Effector memory CD8-positive, alpha-beta T cell (primary cell): ENCODE data around the gene C11orf24.

Experiments used
- ATAC-seq: fragments of 150-1000 bp; cut with Tn5 transposase; replicated peaks from 2 replicates; pipeline ENCODE4 v1.10.0; 2021; ENCODE audit warnings: mild to moderate bottlenecking, moderate library complexity
- DNase-seq, 3 experiments: peaks; one replicate each; pipeline ENCODE4 v3.0.0; 2021
- H3K27ac Mint-ChIP-seq, 2 donors: one replicate each; pipeline ENCODE4 v1.8.0; 2022; ENCODE audit warnings: mild to moderate bottlenecking in 2 of 2, mixed read lengths in 2 of 2, moderate library complexity in 2 of 2
- H3K27me3 Mint-ChIP-seq, 2 donors: one replicate each; pipeline ENCODE4 v1.8.0; 2022; ENCODE audit warnings: mixed read lengths in 2 of 2
- H3K36me3 Mint-ChIP-seq: one replicate; pipeline ENCODE4 v1.8.0; 2022; ENCODE audit warnings: mild to moderate bottlenecking, moderate library complexity, mixed read lengths; ENCODE audit not compliant: insufficient read depth
- H3K4me1 Mint-ChIP-seq, 2 donors: one replicate each; pipeline ENCODE4 v1.8.0; 2022; ENCODE audit warnings: low read depth in 2 of 2, mixed read lengths in 2 of 2
- H3K4me3 Mint-ChIP-seq, 2 donors: one replicate each; pipeline ENCODE4 v1.8.0; 2022; ENCODE audit warnings: mild to moderate bottlenecking in 2 of 2, mixed read lengths in 2 of 2, moderate library complexity in 2 of 2
- H3K9me3 Mint-ChIP-seq, 2 donors: one replicate each; pipeline ENCODE4 v1.8.0; 2022; ENCODE audit warnings: mixed read lengths in 2 of 2
- total RNA-seq, 9 experiments: gene quantifications; one replicate each; lab custom pipeline; 2026; lab: John Stamatoyannopoulos, UW

The C11orf24 gene
- 4.0 to 23.8 (median 15.4) reads per million in 9 experiments for total RNA-seq

DNA sequence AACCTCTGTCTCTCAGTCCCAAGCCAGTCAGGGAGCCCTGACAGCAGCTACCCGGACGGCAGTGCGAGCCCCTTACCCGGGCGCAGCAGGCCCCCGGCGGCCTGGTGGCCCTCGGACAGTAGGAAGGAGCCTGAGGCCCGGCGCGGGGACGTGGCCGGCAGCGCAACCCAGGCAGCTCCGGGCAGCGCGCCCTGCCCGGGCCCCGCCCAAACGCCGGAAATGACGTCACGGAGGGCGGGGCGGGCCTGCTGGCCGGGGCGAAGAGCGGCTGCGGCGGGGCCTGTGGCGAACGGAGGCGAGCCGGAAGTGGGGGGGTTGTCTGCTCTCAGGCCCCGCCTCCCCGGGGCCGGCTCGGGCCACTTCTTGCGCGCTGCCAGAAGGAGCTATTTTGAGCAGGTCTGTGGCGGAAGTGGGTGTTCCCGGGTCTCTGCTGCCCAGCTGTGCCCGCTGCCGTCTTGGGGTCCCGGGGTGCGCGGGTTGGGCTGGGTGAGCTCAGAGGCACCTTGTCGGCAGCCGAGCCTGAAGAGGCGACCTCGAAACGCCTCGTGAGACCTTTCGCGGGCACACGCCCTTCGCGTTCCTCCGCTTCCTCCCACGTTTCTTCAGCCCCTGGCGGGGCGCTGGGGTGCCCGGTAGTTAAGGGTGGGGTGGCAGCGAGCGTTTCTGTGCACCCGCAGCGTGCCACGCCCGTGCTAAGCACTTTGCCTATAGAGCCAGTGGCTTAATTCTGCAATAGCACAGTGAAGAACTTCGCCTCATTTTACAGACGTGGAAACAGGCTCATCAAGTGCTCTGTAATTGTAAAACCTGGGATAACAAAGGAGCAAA lies at the start of gene C11orf24:
TSS of gene C11orf24 (minus strand) at position 193 of the 828 bp plus-strand sequence. CDS start 8,206 bp downstream, outside the sequence.
- Mint-ChIP-seq H3K4me3 (peak within 1 kb of the TSS; percentile 94 to 95), H3K9me3 (no peaks in the 10 kb centered on the region), H3K4me1 (peaks cover 32 to 35% of the 10 kb centered on the region in 2 donors), H3K36me3 (peaks cover 24% of the 10 kb centered on the region), H3K27ac (peak within 1 kb of the TSS; percentile 97 to 98), H3K27me3 (no peaks in the 10 kb centered on the region)
- DNase-seq, result peak; percentile 87 to 91 (median 88)
- peak; percentile 88 for ATAC-seq

- H3K27me3 Mint-ChIP-seq, result peaks cover 9 to 65% of the 10 kb centered on the region in 2 donors
Measured at GRCh38 chr11:68317147-68317785, 45.5 kb upstream of the C11orf24 start.

DNA sequence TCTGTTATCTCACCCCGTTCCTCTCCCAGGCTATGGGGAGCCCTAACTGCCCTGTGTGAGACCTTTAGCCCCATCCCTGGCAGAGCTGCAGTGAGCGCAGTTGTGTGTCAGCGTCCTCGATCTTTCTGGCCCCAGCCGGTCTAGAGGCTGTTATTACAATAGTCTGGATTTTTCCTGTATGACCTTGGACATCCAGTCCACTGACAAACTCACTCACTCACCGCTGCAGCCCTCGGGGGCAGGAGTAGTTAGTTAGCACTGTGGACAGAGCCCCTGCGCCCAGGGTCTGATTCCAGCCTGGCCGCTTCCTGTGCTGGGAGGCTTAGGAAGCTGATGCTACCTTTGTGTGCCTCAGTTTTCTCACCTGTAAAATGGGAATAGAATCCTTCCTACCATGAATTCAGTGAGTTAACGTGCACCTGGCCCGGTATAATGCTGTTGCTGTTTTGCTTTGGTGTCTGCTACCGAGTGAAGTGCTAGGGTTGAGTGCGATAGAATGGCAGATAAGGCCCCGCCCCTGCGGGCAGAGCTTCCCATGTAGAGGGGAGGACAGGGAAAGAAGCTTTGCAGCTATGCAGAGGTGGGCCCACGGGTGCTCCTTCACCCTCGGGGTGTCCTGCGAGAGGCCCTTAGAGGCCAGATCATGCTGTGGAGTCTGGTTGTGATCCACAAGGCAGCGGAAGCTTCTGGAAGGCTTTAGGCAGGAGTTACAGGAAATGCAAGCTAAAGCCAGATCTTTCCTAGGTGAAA lies 43.6 kb upstream of the C11orf24 start:
- Mint-ChIP-seq H3K4me1 (peaks cover 13% of the 10 kb centered on the region in 2 donors), H3K9me3 (no peaks in the 10 kb centered on the region), H3K27ac (no peak overlapping the region), H3K36me3 (no peaks in the 10 kb centered on the region), H3K4me3 (no peak overlapping the region), H3K27me3 (peaks cover 0 to 48% of the 10 kb centered on the region in 2 donors)
- ATAC-seq (no peak), DNase-seq (no peak)

More at GRCh38 chr11:68317147-68317785, 45.5 kb upstream of the C11orf24 start:
- Mint-ChIP-seq H3K27ac (no peak overlapping the region), H3K4me3 (no peak overlapping the region), H3K9me3 (no peaks in the 10 kb centered on the region), H3K4me1 (peaks cover 5 to 7% of the 10 kb centered on the region in 2 donors), H3K36me3 (peaks cover 5% of the 10 kb centered on the region)
- no peak for DNase-seq
- no peak for ATAC-seq

GRCh38 chr11:68314203-68315170 lies 42.7 kb upstream of the C11orf24 start:
- H3K27me3 Mint-ChIP-seq, result peaks cover 0 to 42% of the 10 kb centered on the region in 2 donors

DNA sequence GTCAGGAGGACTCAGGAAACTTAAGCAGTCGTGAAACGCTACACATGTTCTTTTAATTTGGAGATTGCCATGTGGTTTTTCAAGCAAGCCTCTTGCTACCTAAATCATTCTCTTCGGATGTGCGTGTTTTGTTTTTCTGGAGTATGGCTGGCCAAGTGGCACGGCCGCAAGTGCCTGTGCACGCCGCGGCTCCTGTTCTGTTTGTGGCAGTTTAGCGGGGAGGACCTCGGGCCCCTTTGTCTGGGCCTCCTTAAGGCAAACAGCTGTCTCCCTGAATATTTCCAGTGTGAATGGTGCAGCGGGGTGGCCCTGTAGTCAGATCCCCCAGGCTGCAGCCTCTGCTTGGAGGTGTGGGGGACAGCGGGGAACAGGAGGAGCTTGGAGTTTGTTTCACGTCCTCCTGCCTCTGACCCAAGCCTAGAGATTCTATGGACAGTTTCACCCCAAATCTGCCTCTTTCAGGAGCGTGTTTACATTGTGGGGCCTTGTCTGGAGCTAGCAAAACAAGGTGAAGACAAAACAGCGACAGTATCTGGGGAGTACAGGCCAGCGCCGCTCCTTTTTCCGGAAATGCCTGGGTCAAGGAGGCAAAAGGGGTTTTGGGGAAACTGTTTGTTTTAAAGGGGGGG lies 41.9 kb upstream of the C11orf24 start:
- peaks cover 13% of the 10 kb centered on the region in 2 donors for H3K4me1 Mint-ChIP-seq
- no peak for ATAC-seq

More at GRCh38 chr11:68314203-68315170, 42.7 kb upstream of the C11orf24 start:
- peaks cover 13% of the 10 kb centered on the region in 2 donors for H3K4me1 Mint-ChIP-seq
- H3K36me3 Mint-ChIP-seq, result no peaks in the 10 kb centered on the region
- H3K9me3 Mint-ChIP-seq, result no peaks in the 10 kb centered on the region
- H3K27ac Mint-ChIP-seq, result peak overlapping the region in 1 of 2 donors; percentile 38
- no peak for ATAC-seq
- no peak for DNase-seq
- H3K4me3 Mint-ChIP-seq, result peak overlapping the region; percentile 33 to 34

DNA sequence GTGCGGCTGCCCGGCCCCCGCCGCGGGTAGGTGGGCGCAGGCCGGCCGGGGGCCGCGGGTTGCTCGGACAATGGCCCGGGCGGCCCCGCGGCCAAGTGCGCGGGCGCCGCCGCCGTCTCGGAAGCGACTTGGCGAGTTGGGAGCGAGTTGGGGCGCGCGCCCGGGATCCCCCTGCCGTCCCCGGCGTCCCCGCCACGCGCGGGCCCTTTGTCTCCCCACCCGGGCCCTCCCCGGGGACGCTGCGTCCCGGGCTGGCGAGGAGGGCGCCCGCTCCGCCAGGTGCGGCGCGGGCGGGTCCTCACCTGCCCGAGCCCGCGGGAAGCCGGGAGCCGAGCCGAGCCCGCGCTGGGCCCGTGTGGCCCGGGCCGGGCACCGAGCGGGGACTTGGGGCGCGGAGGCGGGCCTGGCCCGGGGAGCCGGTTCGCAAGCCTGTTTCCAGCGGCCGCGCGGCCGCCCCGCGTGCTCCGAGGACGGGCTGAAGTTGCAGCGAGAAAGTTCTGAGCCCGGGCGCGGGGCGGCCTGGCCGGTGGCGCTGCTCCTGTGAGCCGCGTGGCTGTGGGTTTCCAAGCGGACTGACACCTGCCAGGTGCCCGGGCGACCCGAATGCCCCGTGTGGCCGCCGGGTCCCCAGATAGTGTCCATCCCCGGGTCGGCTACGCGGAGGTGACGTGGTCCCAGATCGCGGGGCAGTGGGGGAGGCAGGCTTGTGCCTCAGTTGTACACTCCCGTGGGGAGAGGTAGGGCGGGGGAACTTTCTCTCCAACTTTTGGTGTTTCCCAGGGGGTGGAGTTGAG lies 41.2 kb upstream of the C11orf24 start:
- H3K36me3 Mint-ChIP-seq, result peaks cover 4% of the 10 kb centered on the region
- peaks cover 0 to 38% of the 10 kb centered on the region in 2 donors for H3K27me3 Mint-ChIP-seq
- no peaks in the 10 kb centered on the region for H3K9me3 Mint-ChIP-seq
- H3K4me1 Mint-ChIP-seq, result peaks cover 13% of the 10 kb centered on the region in 2 donors
- H3K27ac Mint-ChIP-seq, result peak overlapping the region in 1 of 2 donors; percentile 38
- H3K4me3 Mint-ChIP-seq, result peak overlapping the region; percentile 74 to 75
- DNase-seq, result peak in 1 of 3 experiments; percentile 23
- peak; percentile 56 for ATAC-seq

More for the DNA sequence above, 41.9 kb upstream of the C11orf24 start:
- no peaks in the 10 kb centered on the region for H3K9me3 Mint-ChIP-seq
- H3K36me3 Mint-ChIP-seq, result peaks cover 4% of the 10 kb centered on the region
- no peak for DNase-seq
- peaks cover 0 to 38% of the 10 kb centered on the region in 2 donors for H3K27me3 Mint-ChIP-seq
- peak overlapping the region; percentile 74 to 75 for H3K4me3 Mint-ChIP-seq
- H3K27ac Mint-ChIP-seq, result peak overlapping the region in 1 of 2 donors; percentile 38

- Mint-ChIP-seq H3K36me3 (peaks cover 4% of the 10 kb centered on the region), H3K27ac (peak within 1 kb of the TSS; percentile 36 to 38), H3K27me3 (peaks cover 0 to 38% of the 10 kb centered on the region in 2 donors), H3K9me3 (no peaks in the 10 kb centered on the region), H3K4me3 (peak within 1 kb of the TSS; percentile 74 to 78), H3K4me1 (peaks cover 13% of the 10 kb centered on the region in 2 donors)
- ATAC-seq (peak; percentile 56), DNase-seq (no peak)
Measured at GRCh38 chr11:68312117-68312779, 40.5 kb upstream of the C11orf24 start, which contains the start of gene LRP5. TSS of gene LRP5 (plus strand) at chr11:68312591. CDS start at chr11:68312715, 124 bp downstream.

GRCh38 chr11:68311160-68312116 lies 39.7 kb upstream of the C11orf24 start:
- no peaks in the 10 kb centered on the region for H3K9me3 Mint-ChIP-seq
- ATAC-seq (no peak), DNase-seq (no peak)
- peak overlapping the region in 1 of 2 donors; percentile 36 for H3K27ac Mint-ChIP-seq
- peaks cover 0 to 32% of the 10 kb centered on the region in 2 donors for H3K27me3 Mint-ChIP-seq
- peaks cover 4% of the 10 kb centered on the region for H3K36me3 Mint-ChIP-seq
- peaks cover 13% of the 10 kb centered on the region in 2 donors for H3K4me1 Mint-ChIP-seq
- H3K4me3 Mint-ChIP-seq, result peak overlapping the region; percentile 67 to 78

DNA sequence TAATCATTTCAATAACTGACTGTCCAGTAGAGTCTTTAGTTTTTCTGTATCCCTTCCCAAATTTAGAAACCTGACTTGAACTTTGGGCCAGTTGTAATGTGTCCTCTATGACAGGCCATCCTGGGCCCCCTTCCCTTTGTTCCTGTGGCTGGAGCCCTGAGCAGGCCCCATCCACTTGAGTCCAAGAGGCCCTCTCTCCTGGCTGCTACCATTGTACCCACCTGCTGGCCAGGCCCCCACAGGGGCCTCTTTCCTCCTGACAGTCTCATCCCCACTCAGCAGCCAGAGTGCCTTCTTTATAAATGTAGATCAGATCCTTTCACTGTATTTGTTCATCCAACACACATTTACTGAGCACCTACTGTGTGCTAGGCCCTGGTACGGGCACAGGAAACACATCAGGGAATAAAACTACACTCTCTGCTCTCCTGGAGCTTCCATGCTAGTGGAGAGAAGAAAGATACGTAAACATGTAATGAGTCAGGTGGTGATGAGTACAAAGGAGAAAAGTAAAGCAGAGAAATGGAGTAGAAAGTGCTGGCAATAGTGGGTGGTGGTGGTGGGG lies 37.9 kb upstream of the C11orf24 start:
- H3K27me3 Mint-ChIP-seq, result peaks cover 0 to 15% of the 10 kb centered on the region in 2 donors
- no peaks in the 10 kb centered on the region for H3K9me3 Mint-ChIP-seq
- ATAC-seq (no peak), DNase-seq (no peak)
- no peak overlapping the region for H3K4me3 Mint-ChIP-seq
- H3K4me1 Mint-ChIP-seq, result peaks cover 13 to 18% of the 10 kb centered on the region in 2 donors
- peak overlapping the region; percentile 56 to 84 for H3K27ac Mint-ChIP-seq
- peaks cover 4% of the 10 kb centered on the region for H3K36me3 Mint-ChIP-seq

DNA sequence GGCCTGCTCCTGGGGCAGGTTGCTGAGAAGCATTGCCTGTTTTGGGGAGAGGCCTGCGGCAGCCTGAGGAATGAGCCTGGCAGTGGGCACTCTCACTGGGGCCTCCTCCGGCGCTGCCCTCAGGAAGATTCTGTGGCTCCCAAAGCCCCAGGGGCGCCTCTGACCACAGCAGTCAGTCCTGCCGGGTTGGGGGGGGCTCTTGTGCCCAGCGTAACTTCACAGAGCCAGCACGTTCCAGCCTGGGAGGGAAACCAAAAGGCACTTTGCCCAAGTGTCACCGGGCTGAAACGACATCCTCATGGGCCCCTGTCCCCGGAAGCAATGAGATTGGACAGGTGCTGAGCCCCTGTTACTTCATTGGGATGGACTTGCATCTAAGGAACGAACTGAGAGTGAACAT lies 36.3 kb upstream of the C11orf24 start:
- no peak overlapping the region for H3K27ac Mint-ChIP-seq
- peaks cover 8 to 11% of the 10 kb centered on the region in 2 donors for H3K4me1 Mint-ChIP-seq
- peaks cover 4% of the 10 kb centered on the region for H3K36me3 Mint-ChIP-seq
- no peaks in the 10 kb centered on the region for H3K27me3 Mint-ChIP-seq
- H3K4me3 Mint-ChIP-seq, result no peak overlapping the region
- no peaks in the 10 kb centered on the region for H3K9me3 Mint-ChIP-seq
- DNase-seq, result no peak
- ATAC-seq, result no peak
